ENCODE results near the gene BARD1.
"Not testable (repeated sequence)": the region's sequence is repeated elsewhere in the genome, so short reads cannot be mapped to it uniquely, and the experiment has no call there.

The BARD1 gene

GRCh38 chr2:214807653-214808052 is 1.8 kb downstream of the BARD1 start:
- Histone ChIP-seq H3K4me1 (ENCODE audit: control insufficient read depth, low read depth, low read length) (peaks cover 28% of the 10 kb centered on the region), H3K27me3 (ENCODE audit: control insufficient read depth, insufficient read depth, low read length) (peaks cover 14% of the 10 kb centered on the region), H3K27ac (ENCODE audit: low read length) (no peak overlapping the region), H3K4me3 (ENCODE audit: low read length) (peak overlapping the region; percentile 98), H3K36me3 (ENCODE audit: control insufficient read depth, low read depth, low read length) (no peaks in the 10 kb centered on the region), H3K9ac (ENCODE audit: low read length) (peak overlapping the region; percentile 60), H3K9me3 (ENCODE audit: control insufficient read depth, low read depth, low read length) (no peaks in the 10 kb centered on the region)

DNA sequence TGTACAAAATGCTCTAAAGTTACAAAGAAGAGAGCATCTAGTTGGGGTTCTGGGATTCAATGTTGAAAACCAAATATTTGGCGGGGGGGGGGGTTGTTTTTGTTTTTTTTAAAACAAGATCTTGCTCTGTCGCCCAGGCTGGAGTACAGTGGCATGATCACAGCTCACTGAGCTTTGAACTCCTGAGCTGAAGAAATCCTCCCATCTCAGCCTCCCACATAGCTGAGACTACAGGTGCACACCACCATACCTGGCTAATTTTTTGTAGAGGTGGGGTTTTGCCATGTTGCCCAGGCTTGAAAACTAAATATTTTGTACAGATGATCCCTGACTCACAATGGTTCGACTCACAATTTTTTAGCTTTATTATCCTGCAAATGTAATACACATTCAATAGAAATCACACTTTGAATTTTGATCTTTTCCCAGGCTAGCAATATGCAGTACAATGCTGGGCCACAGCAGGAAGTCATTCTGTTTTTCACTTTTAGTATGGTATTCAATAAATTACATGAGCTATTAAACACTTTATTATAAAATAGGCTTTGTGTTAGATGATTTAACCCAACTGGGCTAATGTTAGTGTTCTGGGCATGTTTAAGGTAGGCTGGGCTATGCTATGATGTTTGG is 7.6 kb downstream of the BARD1 start:
- Histone ChIP-seq H3K9ac (ENCODE audit: low read length) (no peak overlapping the region), H3K4me3 (ENCODE audit: low read length) (no peak overlapping the region), H3K4me1 (ENCODE audit: control insufficient read depth, low read depth, low read length) (peaks cover 23% of the 10 kb centered on the region), H3K27me3 (ENCODE audit: control insufficient read depth, insufficient read depth, low read length) (no peaks in the 10 kb centered on the region), H3K36me3 (ENCODE audit: control insufficient read depth, low read depth, low read length) (no peaks in the 10 kb centered on the region), H3K9me3 (ENCODE audit: control insufficient read depth, low read depth, low read length) (no peaks in the 10 kb centered on the region), H3K27ac (ENCODE audit: low read length) (no peak overlapping the region)

GRCh38 chr2:214801068-214801467 is 8.4 kb downstream of the BARD1 start:
- Histone ChIP-seq H3K4me3 (ENCODE audit: low read length) (no peak overlapping the region), H3K36me3 (ENCODE audit: control insufficient read depth, low read depth, low read length) (no peaks in the 10 kb centered on the region), H3K4me1 (ENCODE audit: control insufficient read depth, low read depth, low read length) (peaks cover 21% of the 10 kb centered on the region), H3K9ac (ENCODE audit: low read length) (no peak overlapping the region), H3K9me3 (ENCODE audit: control insufficient read depth, low read depth, low read length) (no peaks in the 10 kb centered on the region), H3K27ac (ENCODE audit: low read length) (no peak overlapping the region), H3K27me3 (ENCODE audit: control insufficient read depth, insufficient read depth, low read length) (no peaks in the 10 kb centered on the region)

DNA sequence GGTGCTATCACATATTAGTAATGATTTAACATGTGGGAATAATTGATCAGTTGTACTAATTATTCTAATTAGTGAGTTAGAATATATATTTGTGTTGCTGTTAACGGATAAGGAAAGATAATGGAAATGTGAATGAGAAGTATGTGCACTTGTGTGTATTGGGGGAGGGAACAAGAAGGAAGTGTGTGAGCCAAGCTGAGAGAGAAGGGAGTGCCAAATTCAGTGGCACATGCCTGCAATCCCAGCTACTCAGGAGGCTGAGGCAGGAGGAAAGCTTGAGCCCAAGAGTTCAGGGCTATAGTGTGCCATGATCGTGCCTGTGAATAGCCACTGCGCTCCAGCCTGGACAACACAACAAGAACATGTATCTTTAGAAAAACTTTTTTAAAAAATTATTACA is 9.3 kb downstream of the BARD1 start:
- Histone ChIP-seq H3K9me3 (ENCODE audit: control insufficient read depth, low read depth, low read length) (no peaks in the 10 kb centered on the region), H3K27ac (ENCODE audit: low read length) (no peak overlapping the region), H3K4me3 (ENCODE audit: low read length) (no peak overlapping the region), H3K4me1 (ENCODE audit: control insufficient read depth, low read depth, low read length) (peaks cover 15% of the 10 kb centered on the region), H3K9ac (ENCODE audit: low read length) (no peak overlapping the region), H3K36me3 (ENCODE audit: control insufficient read depth, low read depth, low read length) (no peaks in the 10 kb centered on the region), H3K27me3 (ENCODE audit: control insufficient read depth, insufficient read depth, low read length) (no peaks in the 10 kb centered on the region)

DNA sequence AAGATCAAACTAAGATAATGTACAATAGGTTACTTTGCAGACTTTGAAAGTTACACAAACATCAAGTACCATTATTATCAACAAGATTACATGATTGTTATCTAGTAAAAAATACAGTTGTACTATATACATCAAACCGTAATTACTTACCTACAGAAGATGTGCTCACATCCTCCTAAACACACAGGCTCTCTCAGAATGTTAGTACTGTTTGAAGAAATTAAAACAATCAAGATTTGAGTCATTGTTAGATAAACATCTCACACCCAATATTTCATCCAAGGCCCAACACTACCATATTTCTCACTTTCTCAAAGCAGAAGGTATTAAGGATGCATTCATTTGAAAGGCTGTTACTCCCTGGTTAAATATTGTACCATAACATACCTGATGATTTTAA is 12.6 kb downstream of the BARD1 start:
- Histone ChIP-seq H3K27me3 (ENCODE audit: control insufficient read depth, insufficient read depth, low read length) (no peaks in the 10 kb centered on the region), H3K9me3 (ENCODE audit: control insufficient read depth, low read depth, low read length) (no peaks in the 10 kb centered on the region), H3K27ac (ENCODE audit: low read length) (no peak overlapping the region), H3K4me3 (ENCODE audit: low read length) (no peak overlapping the region), H3K9ac (ENCODE audit: low read length) (no peak overlapping the region), H3K36me3 (ENCODE audit: control insufficient read depth, low read depth, low read length) (peaks cover 1% of the 10 kb centered on the region), H3K4me1 (ENCODE audit: control insufficient read depth, low read depth, low read length) (peaks cover 9% of the 10 kb centered on the region)

GRCh38 chr2:214783181-214783580 is 26.3 kb downstream of the BARD1 start:
- not testable (repeated sequence) for H3K27me3 ChIP-seq (ENCODE audit: control insufficient read depth, insufficient read depth, low read length); H3K4me3 ChIP-seq (ENCODE audit: low read length); H3K9me3 ChIP-seq (ENCODE audit: control insufficient read depth, low read depth, low read length); H3K9ac ChIP-seq (ENCODE audit: low read length); H3K4me1 ChIP-seq (ENCODE audit: control insufficient read depth, low read depth, low read length); H3K27ac ChIP-seq (ENCODE audit: low read length)
- H3K36me3 ChIP-seq (ENCODE audit: control insufficient read depth, low read depth, low read length): peaks cover 35% of the 10 kb centered on the region

GRCh38 chr2:214782671-214783070 is 26.8 kb downstream of the BARD1 start:
- Histone ChIP-seq H3K4me3 (ENCODE audit: low read length) (no peak overlapping the region), H3K36me3 (ENCODE audit: control insufficient read depth, low read depth, low read length) (peaks cover 35% of the 10 kb centered on the region), H3K27me3 (ENCODE audit: control insufficient read depth, insufficient read depth, low read length) (no peaks in the 10 kb centered on the region), H3K9me3 (ENCODE audit: control insufficient read depth, low read depth, low read length) (no peaks in the 10 kb centered on the region), H3K27ac (ENCODE audit: low read length) (no peak overlapping the region), H3K9ac (ENCODE audit: low read length) (no peak overlapping the region), H3K4me1 (ENCODE audit: control insufficient read depth, low read depth, low read length) (peaks cover 5% of the 10 kb centered on the region)

DNA sequence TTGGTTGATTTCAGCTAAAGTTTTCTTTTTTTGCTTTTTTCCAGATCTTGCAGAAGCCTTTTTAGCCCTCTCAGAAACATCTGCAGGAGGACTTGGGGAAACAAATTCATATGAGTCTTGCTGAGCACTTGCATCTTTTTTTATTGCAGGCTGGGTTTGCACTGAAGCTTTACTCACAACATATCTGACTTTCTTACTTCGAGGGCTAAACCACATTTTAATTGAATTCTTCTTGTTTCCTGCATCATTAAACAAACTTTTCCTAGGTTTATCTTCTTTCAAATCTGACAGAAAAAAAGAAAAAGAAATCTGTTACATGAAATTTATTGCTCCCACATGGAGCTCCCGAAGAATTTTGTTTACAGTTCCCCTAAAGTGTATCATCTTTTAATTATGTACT is 28.3 kb downstream of the BARD1 start:
- H3K9ac ChIP-seq (ENCODE audit: low read length): no peak overlapping the region
- peaks cover 4% of the 10 kb centered on the region for H3K4me1 ChIP-seq (ENCODE audit: control insufficient read depth, low read depth, low read length)
- H3K27me3 ChIP-seq (ENCODE audit: control insufficient read depth, insufficient read depth, low read length): no peaks in the 10 kb centered on the region
- H3K27ac ChIP-seq (ENCODE audit: low read length): no peak overlapping the region
- H3K36me3 ChIP-seq (ENCODE audit: control insufficient read depth, low read depth, low read length): peaks cover 40% of the 10 kb centered on the region
- no peak overlapping the region for H3K4me3 ChIP-seq (ENCODE audit: low read length)
- no peaks in the 10 kb centered on the region for H3K9me3 ChIP-seq (ENCODE audit: control insufficient read depth, low read depth, low read length)

DNA sequence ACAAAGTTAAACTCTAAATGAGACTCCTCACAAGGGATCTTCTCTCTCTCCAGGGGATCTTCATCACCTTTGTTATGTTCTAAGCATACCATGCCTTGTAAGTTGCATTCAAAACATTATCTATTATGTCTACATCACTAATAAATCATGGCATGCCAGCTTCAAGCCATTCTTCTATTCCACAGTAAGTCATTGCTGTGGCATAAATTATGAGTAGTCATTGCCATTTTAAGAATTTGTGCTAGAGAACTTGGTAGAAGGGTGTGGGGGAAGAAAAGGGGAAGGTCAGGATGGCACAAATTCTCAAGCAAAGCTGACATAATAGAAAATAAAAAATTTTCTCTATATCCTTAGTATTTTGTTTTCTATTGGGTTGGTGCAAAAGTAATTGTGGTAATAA is 33.5 kb downstream of the BARD1 start:
- Histone ChIP-seq H3K27ac (ENCODE audit: low read length) (no peak overlapping the region), H3K9me3 (ENCODE audit: control insufficient read depth, low read depth, low read length) (no peaks in the 10 kb centered on the region), H3K27me3 (ENCODE audit: control insufficient read depth, insufficient read depth, low read length) (no peaks in the 10 kb centered on the region), H3K9ac (ENCODE audit: low read length) (no peak overlapping the region), H3K36me3 (ENCODE audit: control insufficient read depth, low read depth, low read length) (peaks cover 41% of the 10 kb centered on the region), H3K4me3 (ENCODE audit: low read length) (no peak overlapping the region), H3K4me1 (ENCODE audit: control insufficient read depth, low read depth, low read length) (no peaks in the 10 kb centered on the region)

- H3K4me1 ChIP-seq (ENCODE audit: control insufficient read depth, low read depth, low read length): no peaks in the 10 kb centered on the region
- no peaks in the 10 kb centered on the region for H3K27me3 ChIP-seq (ENCODE audit: control insufficient read depth, insufficient read depth, low read length)
- no peak overlapping the region for H3K27ac ChIP-seq (ENCODE audit: low read length)
- H3K9me3 ChIP-seq (ENCODE audit: control insufficient read depth, low read depth, low read length): no peaks in the 10 kb centered on the region
- peaks cover 22% of the 10 kb centered on the region for H3K36me3 ChIP-seq (ENCODE audit: control insufficient read depth, low read depth, low read length)
- H3K9ac ChIP-seq (ENCODE audit: low read length): no peak overlapping the region
- no peak overlapping the region for H3K4me3 ChIP-seq (ENCODE audit: low read length)
These were observed 35.4 kb downstream of the BARD1 start for GRCh38 chr2:214774108-214774507.

DNA sequence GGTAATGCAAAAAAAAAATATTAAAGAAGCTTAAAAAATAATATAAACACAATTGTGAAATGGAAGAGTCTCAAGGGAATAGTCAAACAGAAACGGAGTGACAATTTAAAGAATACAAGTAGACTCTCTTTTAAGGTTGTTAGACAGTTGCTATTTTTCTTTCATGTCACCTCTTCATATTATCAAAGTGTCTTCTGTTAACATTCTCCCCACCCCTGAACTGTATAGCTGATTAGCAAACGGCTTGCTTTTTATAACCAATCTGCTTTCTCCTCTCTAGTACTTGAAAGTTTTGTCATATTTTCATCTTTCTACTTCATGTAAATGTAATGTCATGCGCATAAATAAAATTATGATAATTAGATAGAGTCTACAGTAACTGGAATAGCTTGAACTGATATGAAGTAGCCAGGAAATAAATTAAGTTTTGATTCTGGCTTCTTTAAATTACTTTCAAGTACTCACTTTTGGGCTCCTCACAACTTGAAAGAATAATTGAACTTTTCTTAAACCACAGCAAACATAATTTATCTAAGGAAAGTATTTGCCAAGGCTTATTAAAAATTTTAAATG is 37.0 kb downstream of the BARD1 start:
- Histone ChIP-seq H3K4me1 (ENCODE audit: control insufficient read depth, low read depth, low read length) (no peaks in the 10 kb centered on the region), H3K9me3 (ENCODE audit: control insufficient read depth, low read depth, low read length) (no peaks in the 10 kb centered on the region), H3K9ac (ENCODE audit: low read length) (no peak overlapping the region), H3K27ac (ENCODE audit: low read length) (no peak overlapping the region), H3K36me3 (ENCODE audit: control insufficient read depth, low read depth, low read length) (peaks cover 34% of the 10 kb centered on the region), H3K4me3 (ENCODE audit: low read length) (no peak overlapping the region), H3K27me3 (ENCODE audit: control insufficient read depth, insufficient read depth, low read length) (no peaks in the 10 kb centered on the region)

DNA sequence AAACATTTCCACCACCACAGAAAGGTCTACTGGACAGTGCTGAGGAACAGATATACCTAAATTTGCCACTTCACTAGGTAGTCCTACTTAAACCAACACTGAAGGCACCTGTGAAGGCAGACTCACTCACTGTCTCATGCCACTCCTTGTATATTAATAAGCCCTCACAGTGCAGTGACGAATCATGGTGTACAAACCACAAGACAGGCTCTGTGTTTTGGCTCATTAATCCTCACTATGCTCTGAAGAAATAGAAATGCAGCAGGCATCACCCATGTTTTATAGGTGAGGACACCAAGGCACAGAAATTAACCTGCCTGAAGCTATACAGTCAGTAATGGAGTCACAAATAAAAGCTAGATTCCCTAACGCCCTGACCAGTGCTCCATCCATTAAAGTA is 44.3 kb downstream of the BARD1 start:
- H3K36me3 ChIP-seq (ENCODE audit: control insufficient read depth, low read depth, low read length): peaks cover 47% of the 10 kb centered on the region
- no peaks in the 10 kb centered on the region for H3K27me3 ChIP-seq (ENCODE audit: control insufficient read depth, insufficient read depth, low read length)
- H3K9me3 ChIP-seq (ENCODE audit: control insufficient read depth, low read depth, low read length): no peaks in the 10 kb centered on the region
- H3K27ac ChIP-seq (ENCODE audit: low read length): no peak overlapping the region
- H3K4me1 ChIP-seq (ENCODE audit: control insufficient read depth, low read depth, low read length): no peaks in the 10 kb centered on the region
- H3K4me3 ChIP-seq (ENCODE audit: low read length): no peak overlapping the region
- H3K9ac ChIP-seq (ENCODE audit: low read length): no peak overlapping the region
